IMR-90 (cell line): Measurements from ENCODE around the gene ECM2.

Experiments used
- CTCF ChIP-seq: conservative IDR thresholded peaks from 2 replicates; pipeline ENCODE4 v1.5.1; 2012; ENCODE audit warnings: mild to moderate bottlenecking, low read depth, low read length, improper control_type of control experiment
- MXI1 ChIP-seq: IDR thresholded peaks from 2 replicates; pipeline ENCODE4 v1.6.1; 2012; ENCODE audit warnings: low read depth, mild to moderate bottlenecking, low read length, moderate library complexity, borderline replicate concordance
- POLR2A ChIP-seq: IDR thresholded peaks from 2 replicates; pipeline ENCODE4 v1.6.1; 2012; ENCODE audit warnings: mild to moderate bottlenecking, low read depth, low read length

DNA sequence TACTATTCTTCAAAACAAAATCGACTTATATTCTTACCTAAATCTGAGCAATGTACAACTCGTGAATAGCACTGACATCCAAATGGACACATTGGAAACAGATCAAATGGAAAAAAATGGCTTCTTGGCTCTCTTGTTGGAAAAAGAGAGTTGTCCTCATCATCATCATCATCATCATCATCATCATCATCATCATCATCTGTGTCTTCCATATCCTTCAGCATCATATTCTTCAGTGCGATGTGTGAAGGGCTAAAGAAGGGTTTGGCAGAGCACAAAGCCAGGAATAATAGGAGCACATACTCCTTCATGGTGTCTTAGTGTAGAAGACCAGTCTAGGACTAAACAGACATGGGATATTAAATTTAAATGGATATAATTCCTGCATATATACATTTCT, 61.2 kb downstream of the ECM2 start:
- TF ChIP-seq POLR2A (no peak), CTCF (no peak), MXI1 (no peak)
